ENCODE measurements around the gene TRIM8. TPM values are rescaled to one million over a fixed set of nuclear protein-coding genes. Genes with fewer than 3 reads are reported as not detected.

TRIM8 gene
- total and polyA plus RNA-seq, 8 donors = 40.0 to 253 (median 75.8) TPM

GRCh38 chr10:102644646-102645387 lies 538 bp downstream of the TRIM8 start:
- intact Hi-C loops (cut with DNase I; ENCODE audit: low total_unique reads) = no loop called here
- Histone ChIP-seq H3K27ac (peak overlapping the region; percentile 86 to 100 (median 99)), H3K36me3 (peaks cover 0 to 13% (median 4%) of the 10 kb centered on the region in 4 donors), H3K4me3 (peak overlapping the region; percentile 77 to 97 (median 89)), H3K4me1 (peaks cover 35 to 54% (median 46%) of the 10 kb centered on the region in 4 donors), H3K9me3 (no peaks in the 10 kb centered on the region), H3K27me3 (no peaks in the 10 kb centered on the region)
- no peak for TF ChIP-seq POLR2A (IDR thresholded peaks at IDR 0.05)
- peak in 5 of 7 experiments; percentile 53 to 72 (median 61) for TF ChIP-seq CTCF (IDR thresholded peaks at IDR 0.05)
- peak; percentile 60 to 83 (median 73) for TF ChIP-seq POLR2AphosphoS5 (IDR thresholded peaks at IDR 0.05)
- WGBS, 5 donors = 0 to 1% (median 0%) methylated on average over 13 to 62 of the region's 62 CpGs
- peak; percentile 90 to 95 for DNase-seq

GRCh38 chr10:102645388-102645740 lies 1.1 kb downstream of the TRIM8 start:
- Histone ChIP-seq H3K9me3 (no peaks in the 10 kb centered on the region), H3K27ac (peak overlapping the region; percentile 86 to 100 (median 99)), H3K36me3 (peaks cover 0 to 15% (median 7%) of the 10 kb centered on the region in 4 donors), H3K4me3 (peak overlapping the region; percentile 77 to 97 (median 89)), H3K27me3 (no peaks in the 10 kb centered on the region), H3K4me1 (peaks cover 41 to 59% (median 51%) of the 10 kb centered on the region in 4 donors)
- intact Hi-C loops (cut with DNase I; ENCODE audit: low total_unique reads) = no loop called here
- 0 to 4% (median 0%) methylated on average over 9 to 12 of the region's 12 CpGs for WGBS, 5 donors
- DNase-seq = peak; percentile 88 to 92
- TF ChIP-seq CTCF (IDR thresholded peaks at IDR 0.05) (no peak), POLR2AphosphoS5 (IDR thresholded peaks at IDR 0.05) (peak; percentile 37 to 78 (median 77)), EP300 (IDR thresholded peaks at IDR 0.05) (no peak), POLR2A (IDR thresholded peaks at IDR 0.05) (no peak)

- intact Hi-C loops (cut with DNase I; ENCODE audit: low total_unique reads) = no loop called here
- Histone ChIP-seq H3K4me1 (peaks cover 47 to 66% (median 57%) of the 10 kb centered on the region in 4 donors), H3K36me3 (peaks cover 0 to 20% (median 14%) of the 10 kb centered on the region in 4 donors), H3K9me3 (no peaks in the 10 kb centered on the region), H3K27me3 (no peaks in the 10 kb centered on the region), H3K4me3 (peak overlapping the region; percentile 77 to 97 (median 89)), H3K27ac (peak overlapping the region; percentile 86 to 100 (median 99))
- DNase-seq = peak; percentile 84 to 96
- 0 to 1% (median 1%) methylated on average over 19 to 29 of the region's 29 CpGs for WGBS, 5 donors
- TF ChIP-seq POLR2A (IDR thresholded peaks at IDR 0.05) = peak in 1 of 4 donors; percentile 7
- no peak for TF ChIP-seq EP300 (IDR thresholded peaks at IDR 0.05)
- TF ChIP-seq CTCF (IDR thresholded peaks at IDR 0.05) = peak in 1 of 7 experiments; percentile 5
- TF ChIP-seq POLR2AphosphoS5 (IDR thresholded peaks at IDR 0.05) = peak; percentile 70 to 87 (median 77)
Measured at GRCh38 chr10:102645741-102646609, 1.7 kb downstream of the TRIM8 start.
